Activated CD4-positive, alpha-beta T cell treated with anti-CD3 and anti-CD28 coated beads for 48 hours (primary cell): ENCODE results near the gene USHBP1.
"Not testable (repeated sequence)": the region's sequence is repeated elsewhere in the genome, so short reads cannot be mapped to it uniquely, and the experiment has no call there.

ENCODE experiments used
- DNase-seq: peaks from one replicate; pipeline ENCODE4 v3.0.0-alpha.2; 2020

The USHBP1 gene

GRCh38 chr19:17264641-17264979, at the start of gene USHBP1:
Gene USHBP1, minus strand, starts transcription at chr19:17264745. Its CDS starts 446 bp downstream, at chr19:17264299.
- DNase-seq: no peak

- DNase-seq: no peak
Observed at GRCh38 chr19:17314007-17314593, 49.6 kb upstream of the USHBP1 start.

- no peak for DNase-seq
Observed at GRCh38 chr19:17312189-17313113, 47.9 kb upstream of the USHBP1 start.

- DNase-seq: no peak
Observed at GRCh38 chr19:17311455-17312188, 47.1 kb upstream of the USHBP1 start.

DNA sequence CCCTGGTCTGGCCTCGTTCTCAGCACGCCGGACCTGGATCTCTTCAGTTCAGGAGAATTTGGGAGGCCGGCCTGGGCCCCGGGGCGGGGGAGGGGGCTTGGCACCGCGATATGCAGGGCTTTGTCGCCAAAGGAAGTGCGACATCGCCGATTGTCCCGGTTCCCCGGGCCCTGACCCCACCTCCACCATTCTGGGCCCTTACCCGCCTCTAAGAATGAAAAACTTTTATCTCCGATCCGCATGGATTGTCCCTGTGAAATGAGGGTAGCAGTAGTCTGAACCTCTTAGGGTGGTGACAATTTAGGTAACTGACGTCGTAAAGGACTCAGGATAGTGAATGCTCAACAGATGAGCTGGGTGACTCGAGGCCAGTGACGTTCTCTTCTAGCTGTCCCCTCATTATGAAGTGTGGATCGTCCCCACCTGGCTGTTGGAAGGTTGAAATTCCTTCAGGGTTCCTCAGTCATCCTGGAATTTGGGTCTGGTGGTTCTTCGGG, 45.5 kb upstream of the USHBP1 start:
- DNase-seq: peak; percentile 45

DNA sequence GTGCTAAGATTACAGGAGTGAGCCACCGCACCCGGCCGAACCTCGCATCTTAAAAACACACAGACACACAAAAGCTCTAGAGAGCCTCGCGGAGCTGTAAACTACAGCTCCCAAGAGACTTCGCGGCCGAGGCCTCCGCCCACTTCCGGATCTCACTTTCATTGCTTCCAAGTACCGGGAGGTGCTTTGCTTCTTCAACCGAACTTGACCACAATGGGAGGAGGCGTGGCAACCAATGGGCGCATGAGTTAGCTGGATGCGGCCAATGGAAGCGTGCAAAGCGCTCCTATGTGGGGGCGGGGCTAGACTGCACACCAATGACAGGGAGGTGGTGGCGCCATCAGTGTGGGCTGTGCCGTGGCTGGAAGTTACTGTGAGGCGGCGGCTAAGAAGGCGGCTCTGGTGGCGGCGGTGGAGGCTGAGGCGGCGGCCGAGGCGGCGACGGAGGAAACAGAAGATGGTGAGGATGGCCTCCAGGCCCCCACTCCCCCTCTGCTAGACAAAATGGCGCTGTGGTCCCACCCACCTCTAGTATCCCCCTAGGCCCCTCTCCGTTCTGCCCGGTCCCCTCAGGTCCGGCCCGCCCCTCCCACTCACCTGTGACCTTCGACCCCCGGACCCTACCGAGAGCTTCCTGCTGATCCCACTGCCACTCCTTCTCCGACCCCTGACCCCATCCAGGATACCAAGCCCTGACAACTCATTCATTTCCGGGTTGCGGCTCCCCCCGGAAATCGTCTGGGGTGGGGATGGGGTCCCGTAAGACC, 44.8 kb upstream of the USHBP1 start, which contains the start of gene DDA1:
DDA1 (plus strand) TSS at position 366 of the 767 bp plus-strand sequence; CDS start at position 458, 92 bp downstream.
- peak; percentile 99 for DNase-seq

DNA sequence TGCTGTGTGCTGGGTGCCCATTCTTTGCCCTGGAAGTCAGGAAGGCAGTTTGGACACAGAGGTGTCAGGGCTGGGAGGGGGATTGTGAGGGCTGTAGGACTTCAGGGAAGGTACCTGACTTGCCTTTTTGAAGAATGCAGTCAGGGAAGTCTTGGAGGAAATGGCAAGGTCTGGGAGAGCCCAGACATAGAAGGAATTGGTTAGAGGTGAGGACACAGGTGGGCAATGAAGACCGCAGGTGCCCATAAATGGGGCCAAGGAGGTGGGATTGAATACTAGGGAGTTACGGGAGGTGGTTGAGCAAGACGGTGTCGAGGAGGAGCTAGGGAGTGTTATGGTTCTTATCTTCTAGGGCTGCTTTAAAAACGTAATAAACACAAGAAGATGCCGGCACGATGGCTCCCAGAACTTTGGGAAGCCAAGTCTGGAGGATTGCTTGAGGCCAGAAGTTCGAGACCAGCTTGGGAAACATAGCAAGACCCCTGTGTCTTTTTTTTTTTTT, 43.4 kb upstream of the USHBP1 start:
- DNase-seq: no peak

DNA sequence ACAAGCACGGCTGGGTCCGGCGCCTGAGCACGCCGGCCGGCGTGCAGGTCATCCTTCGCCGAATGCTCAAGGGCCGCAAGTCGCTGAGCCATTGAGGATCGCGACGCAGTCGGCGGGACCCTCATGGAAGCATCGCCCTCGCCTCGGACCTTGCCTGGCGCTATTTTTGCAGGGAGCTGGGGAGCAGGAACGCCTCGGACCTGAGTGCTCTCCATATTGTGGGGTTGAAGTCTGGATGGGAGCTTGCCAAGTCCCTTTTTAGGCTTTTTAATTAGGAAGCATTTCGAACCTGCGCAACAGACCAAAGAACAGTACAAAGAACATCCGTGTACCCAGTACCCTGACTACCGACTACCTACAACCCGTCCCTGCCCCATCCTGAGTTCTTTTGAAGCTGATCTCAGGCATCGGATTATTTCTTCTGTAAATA, 41.8 kb upstream of the USHBP1 start:
- no peak for DNase-seq

DNA sequence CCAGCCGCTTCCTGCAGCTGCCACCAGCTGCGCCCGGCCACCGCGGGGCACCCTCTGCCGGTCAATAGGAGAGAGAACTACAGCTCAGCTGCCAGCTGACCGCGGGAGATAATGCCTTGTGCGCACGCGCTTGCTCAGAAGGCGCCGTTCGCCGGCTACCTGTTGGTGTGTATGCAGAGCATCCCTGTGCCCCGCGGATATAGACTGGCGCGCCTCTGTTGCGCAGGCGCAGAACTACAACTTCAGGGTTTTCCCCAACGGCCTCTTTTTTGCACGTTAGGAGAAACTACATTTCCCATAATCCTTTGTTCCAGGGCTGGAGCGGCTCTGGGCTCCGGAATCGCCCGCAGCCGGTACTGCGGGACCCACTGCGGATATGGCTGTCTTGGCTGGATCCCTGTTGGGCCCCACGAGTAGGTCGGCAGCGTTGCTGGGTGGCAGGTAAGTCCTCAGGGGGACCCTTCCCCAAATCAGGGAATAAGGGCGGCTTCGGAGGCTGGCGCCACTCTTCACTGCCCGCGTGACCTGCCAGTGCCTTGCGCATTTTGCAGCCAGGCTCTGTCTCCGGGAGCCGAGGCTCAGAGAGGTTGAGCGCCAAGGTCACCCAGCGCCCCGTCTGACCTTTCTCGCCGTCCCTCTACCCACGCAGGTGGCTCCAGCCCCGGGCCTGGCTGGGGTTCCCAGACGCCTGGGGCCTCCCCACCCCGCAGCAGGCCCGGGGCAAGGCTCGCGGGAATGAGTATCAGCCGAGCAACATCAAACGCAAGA, 41.2 kb upstream of the USHBP1 start, which contains the start of gene MRPL34:
MRPL34 (plus strand) TSS at position 356 of the 768 bp plus-strand sequence; CDS start at position 377, 21 bp downstream.
- DNase-seq: peak; percentile 97

DNA sequence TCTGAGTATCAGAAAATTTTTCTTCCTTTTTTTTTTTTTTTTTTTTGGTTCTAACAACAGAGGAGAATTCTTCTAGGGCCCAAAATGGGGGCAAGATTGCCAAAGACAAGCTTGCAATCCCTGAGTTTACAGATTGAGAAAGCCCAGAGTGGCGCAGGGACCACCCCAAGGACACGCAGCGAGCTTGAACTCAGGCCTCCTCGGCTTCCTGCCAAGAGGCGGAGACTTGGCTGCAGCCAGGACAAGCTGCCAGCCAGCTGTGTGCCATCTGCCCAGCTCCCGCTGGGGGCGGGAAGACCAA, 40.6 kb upstream of the USHBP1 start:
- DNase-seq: no peak

DNA sequence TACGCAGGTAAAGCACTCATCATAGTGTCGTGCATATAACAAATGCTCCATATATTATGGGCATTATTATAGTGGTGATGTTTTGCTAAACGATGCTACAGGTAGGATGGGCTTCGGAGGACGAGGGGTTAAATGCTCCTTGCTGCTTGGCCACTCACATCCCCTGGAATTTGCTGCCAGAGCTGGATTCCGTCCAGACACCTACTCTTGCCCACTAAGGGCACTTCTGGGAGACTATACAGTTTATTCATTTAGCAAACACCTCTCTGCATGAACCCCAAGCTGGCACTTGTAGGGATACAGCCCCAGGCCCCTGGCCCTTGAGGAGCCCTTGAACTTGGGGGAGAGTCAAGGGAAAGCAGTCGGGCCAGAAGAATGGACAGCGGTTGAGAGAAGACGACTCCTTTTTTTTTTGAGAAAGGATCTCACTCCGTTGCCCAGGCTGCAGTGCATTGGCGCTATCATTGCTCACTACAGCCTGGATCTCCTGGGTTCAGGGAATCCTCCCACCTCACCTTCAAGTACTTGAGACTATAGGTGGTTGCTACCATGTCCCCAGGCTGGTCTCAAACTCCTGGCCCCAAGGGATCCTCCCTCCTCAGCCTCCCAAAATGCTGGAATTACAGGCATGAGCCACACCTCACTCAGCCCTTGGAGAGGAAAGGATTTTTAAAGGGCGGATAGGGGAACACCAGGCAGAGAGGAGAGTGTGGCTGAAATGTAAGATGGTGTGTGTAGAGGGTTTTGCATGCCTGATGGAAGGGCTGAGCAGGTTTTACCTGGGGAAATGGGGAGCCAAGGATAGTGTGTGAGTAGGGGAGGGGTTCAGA, 40.1 kb upstream of the USHBP1 start:
- no peak for DNase-seq

DNA sequence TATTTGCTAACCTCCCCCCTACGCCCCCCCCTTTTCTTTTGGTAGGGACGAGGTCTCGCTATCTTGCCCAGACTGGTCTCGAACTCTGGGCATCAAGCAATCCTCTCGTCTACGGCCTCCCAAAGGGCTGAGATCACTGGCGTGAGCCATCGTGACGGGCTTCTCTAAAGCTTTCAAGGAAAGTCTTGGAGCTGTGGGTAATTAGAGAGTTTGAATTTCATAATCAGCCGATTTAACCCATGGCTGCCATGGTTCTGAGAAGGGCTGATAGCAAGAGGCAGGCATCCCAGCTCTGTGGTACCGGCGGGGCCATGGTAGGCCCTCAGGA, 39.4 kb upstream of the USHBP1 start:
- DNase-seq: no peak

DNA sequence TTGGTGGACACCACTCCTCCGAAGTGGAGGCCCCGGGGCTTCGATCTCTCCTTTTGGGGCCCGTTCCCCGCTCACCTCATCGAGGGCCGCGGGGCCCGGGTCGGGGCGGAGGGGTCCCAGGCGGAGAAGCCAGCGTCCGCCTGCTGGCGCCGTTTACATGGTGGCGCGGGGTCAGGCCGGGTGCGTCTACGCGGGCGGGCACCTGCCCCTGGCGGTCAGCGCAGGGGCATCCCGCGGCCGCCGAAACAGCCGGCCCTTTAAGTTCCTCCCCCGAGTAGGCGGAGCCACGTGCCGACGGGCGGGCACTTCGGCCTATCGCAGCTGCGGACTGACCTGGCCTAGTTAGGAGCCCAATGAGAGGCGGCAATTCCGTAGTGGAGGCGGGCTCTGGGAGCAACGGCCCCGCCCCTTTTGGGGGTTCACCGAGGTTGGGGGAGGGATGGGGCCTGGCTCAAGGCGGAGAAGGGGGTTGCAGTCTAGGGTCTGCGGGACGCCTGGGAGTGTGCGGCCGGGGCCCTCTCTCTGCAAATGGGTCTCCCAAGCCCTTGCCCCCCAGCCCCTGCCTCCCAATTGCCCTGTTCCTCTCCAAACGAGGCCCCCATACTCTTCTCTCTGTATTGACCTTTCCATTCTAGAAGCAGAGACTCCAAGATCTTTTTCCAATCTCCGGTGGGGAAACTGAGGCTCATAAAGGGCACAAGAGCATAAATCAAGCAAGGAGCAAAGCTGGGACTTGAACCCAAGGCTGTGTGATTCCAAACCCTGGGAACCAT, 38.8 kb upstream of the USHBP1 start, which contains the start of gene ABHD8:
ABHD8 (minus strand) TSS at position 259 of the 773 bp plus-strand sequence. CDS start 1,809 bp downstream, outside the sequence.
- peak; percentile 97 for DNase-seq

GRCh38 chr19:17302391-17303166, 38.0 kb upstream of the USHBP1 start:
- DNase-seq: no peak

DNA sequence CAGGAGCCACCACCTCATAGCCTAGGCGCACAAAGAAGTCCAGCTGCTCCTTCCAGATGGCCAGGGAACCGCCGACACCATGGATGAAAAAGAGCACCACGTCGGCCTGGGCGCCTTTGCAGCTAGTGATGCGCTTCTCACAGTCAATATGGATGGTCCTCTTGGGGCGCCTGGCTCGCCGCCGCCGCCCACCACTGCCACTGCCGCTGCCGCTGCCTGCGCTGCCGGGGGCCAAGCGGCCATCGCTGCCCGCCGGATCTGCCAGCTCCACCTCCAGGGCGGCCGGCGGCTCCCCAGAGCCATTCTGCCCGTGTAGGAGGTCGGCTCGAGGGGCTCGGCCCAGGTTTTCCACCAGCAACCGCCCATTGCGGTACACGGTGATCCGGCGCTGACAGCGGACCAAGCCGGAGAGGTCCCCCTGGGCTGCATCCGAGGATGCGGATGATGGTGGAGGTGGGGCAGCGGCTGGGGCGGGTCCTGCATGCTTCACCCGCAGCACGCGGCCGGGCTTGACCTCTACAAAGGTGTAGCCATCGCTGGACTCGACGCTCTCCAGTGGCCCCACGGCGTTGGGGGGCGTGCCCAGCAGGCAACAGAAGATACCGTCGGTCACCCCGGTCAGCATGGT, 36.6 kb upstream of the USHBP1 start:
- DNase-seq: no peak

GRCh38 chr19:17296976-17297375, 32.4 kb upstream of the USHBP1 start:
- no peak for DNase-seq

DNA sequence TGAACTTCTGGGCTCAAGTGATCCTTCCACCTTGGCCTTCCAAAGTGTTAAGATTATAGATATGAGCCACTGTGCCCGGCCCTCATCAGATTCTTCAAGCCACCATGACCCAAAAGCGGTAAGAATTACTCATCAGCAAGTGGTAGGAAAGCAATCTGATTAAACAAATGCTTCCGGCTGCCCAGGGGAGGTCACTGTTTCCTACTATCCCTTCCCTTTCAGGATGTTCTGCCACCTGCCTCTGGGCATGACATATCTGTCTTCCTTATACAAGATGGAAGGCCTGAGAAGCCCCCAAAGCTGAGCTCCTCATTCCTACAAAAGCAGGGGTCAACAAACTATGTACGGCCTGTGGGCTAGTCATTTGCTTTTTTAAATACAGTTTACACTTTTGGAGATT, 31.7 kb upstream of the USHBP1 start:
- DNase-seq: no peak

DNA sequence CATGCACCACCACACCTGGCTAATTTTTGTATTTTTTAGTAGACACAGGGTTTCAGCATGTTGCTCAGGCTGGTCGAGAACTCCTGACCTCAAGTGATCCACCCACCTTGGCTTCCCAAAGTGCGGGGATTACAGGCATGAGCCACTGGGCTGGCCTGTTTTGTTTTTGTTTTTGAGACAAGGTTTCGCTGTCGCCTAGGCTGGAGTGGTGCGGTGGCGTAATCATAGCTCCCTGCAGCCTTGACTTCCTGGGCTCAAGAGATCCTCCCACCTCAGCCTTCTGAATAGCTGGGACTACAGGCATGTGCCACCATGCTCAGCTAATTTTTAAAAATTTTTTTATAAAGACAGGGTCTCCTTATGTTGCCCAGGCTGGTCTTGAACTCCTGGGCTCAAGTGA, 31.0 kb upstream of the USHBP1 start:
- DNase-seq: not testable (repeated sequence)
